Right atrium auricular region (tissue), 2 donors: Measurements from ENCODE around the gene CA5B. TPM values are rescaled to one million over a fixed set of nuclear protein-coding genes. Genes with fewer than 3 reads are reported as not detected.
"Not testable (repeated sequence)": the region's sequence is repeated elsewhere in the genome, so short reads cannot be mapped to it uniquely, and the experiment has no call there.

Experiments
- DNase-seq: peaks from one replicate; pipeline ENCODE4 v3.0.0-alpha.2; 2019; ENCODE audit warnings: low spot score
- H3K27ac ChIP-seq, 2 donors: fragments of 200-600 bp; sonication (generic); 1 replicate in 1 of 2; 2 replicates in 1 of 2; pipeline ENCODE4 v1.5.1; 2016 to 2019
- H3K27me3 ChIP-seq, 2 donors: fragments of 200-600 bp; sonication (generic); one replicate each; pipeline versions ENCODE4 v1.5.1 to v1.6.0; 2017 to 2019
- H3K36me3 ChIP-seq: fragments of 200-600 bp; sonication (generic); one replicate; pipeline ENCODE4 v1.5.1; 2016
- H3K4me1 ChIP-seq, 2 donors: fragments of 200-600 bp; sonication (generic); one replicate each; pipeline versions ENCODE4 v1.5.1 to v1.6.0; 2017 to 2019
- H3K4me3 ChIP-seq, 2 donors: fragments of 200-600 bp; sonication (generic); 1 replicate in 1 of 2; 2 replicates in 1 of 2; pipeline ENCODE4 v1.5.1; 2017 to 2019; ENCODE audit warnings: mild to moderate bottlenecking in 1 of 2, moderate library complexity in 1 of 2
- H3K9me3 ChIP-seq, 2 donors: fragments of 200-600 bp; sonication (generic); one replicate each; pipeline ENCODE4 v1.5.1; 2019
- CTCF ChIP-seq, 2 donors: fragments of 200-600 bp; sonication (generic); IDR thresholded peaks; one replicate each; pipeline ENCODE4 v1.5.1; 2019; ENCODE audit warnings: antibody characterized with exemption in 2 of 2
- total RNA-seq, 2 donors: library from RNA; depleted of rRNA; stranded (reverse); fragments of >200 nt; gene quantifications; one replicate each; pipeline ENCODE4 v1.1.0, GENCODE V29; 2016

Gene CA5B
- total RNA-seq, 2 donors from 2014 or later: 6.4 to 8.6 TPM

GRCh38 chrX:15755091-15755490, 17.0 kb downstream of the CA5B start:
- Histone ChIP-seq H3K9me3 (no peaks in the 10 kb centered on the region), H3K27ac (no peak overlapping the region), H3K4me1 (peaks cover 0 to 16% of the 10 kb centered on the region in 2 donors), H3K4me3 (no peak overlapping the region), H3K27me3 (no peaks in the 10 kb centered on the region), H3K36me3 (no peaks in the 10 kb centered on the region)
- DNase-seq: no peak
- TF ChIP-seq CTCF (IDR thresholded peaks at IDR 0.05): no peak

GRCh38 chrX:15758140-15758539, 20.1 kb downstream of the CA5B start:
- no peak for DNase-seq
- H3K27me3 ChIP-seq: no peaks in the 10 kb centered on the region
- no peaks in the 10 kb centered on the region for H3K4me1 ChIP-seq
- TF ChIP-seq CTCF (IDR thresholded peaks at IDR 0.05): no peak
- H3K27ac ChIP-seq: no peak overlapping the region
- H3K9me3 ChIP-seq: no peaks in the 10 kb centered on the region
- H3K36me3 ChIP-seq: no peaks in the 10 kb centered on the region
- no peak overlapping the region for H3K4me3 ChIP-seq

- DNase-seq, H3K4me1 ChIP-seq, H3K27ac ChIP-seq, H3K4me3 ChIP-seq, H3K9me3 ChIP-seq, H3K36me3 ChIP-seq, H3K27me3 ChIP-seq: not testable (repeated sequence)
Measured at GRCh38 chrX:15759886-15760285, 21.8 kb downstream of the CA5B start.

GRCh38 chrX:15761564-15762191, 23.6 kb downstream of the CA5B start:
- Histone ChIP-seq H3K4me1 (no peaks in the 10 kb centered on the region), H3K4me3 (no peak overlapping the region), H3K27ac (no peak overlapping the region), H3K36me3 (no peaks in the 10 kb centered on the region), H3K9me3 (no peaks in the 10 kb centered on the region), H3K27me3 (no peaks in the 10 kb centered on the region)
- peak; percentile 35 to 76 for TF ChIP-seq CTCF (IDR thresholded peaks at IDR 0.05)
- DNase-seq: no peak

GRCh38 chrX:15769300-15769954, 31.4 kb downstream of the CA5B start:
- Histone ChIP-seq H3K4me1 (no peaks in the 10 kb centered on the region), H3K9me3 (no peaks in the 10 kb centered on the region), H3K4me3 (no peak overlapping the region), H3K27ac (no peak overlapping the region), H3K27me3 (no peaks in the 10 kb centered on the region), H3K36me3 (no peaks in the 10 kb centered on the region)
- no peak for TF ChIP-seq CTCF (IDR thresholded peaks at IDR 0.05)
- DNase-seq: no peak

GRCh38 chrX:15781961-15782699, 44.1 kb downstream of the CA5B start:
- Histone ChIP-seq H3K4me3 (no peak overlapping the region), H3K27ac (no peak overlapping the region)

More at GRCh38 chrX:15781961-15782699, 44.1 kb downstream of the CA5B start:
- H3K9me3 ChIP-seq: no peaks in the 10 kb centered on the region
- H3K36me3 ChIP-seq: no peaks in the 10 kb centered on the region
- no peaks in the 10 kb centered on the region for H3K4me1 ChIP-seq
- no peak for DNase-seq
- H3K27me3 ChIP-seq: no peaks in the 10 kb centered on the region
- TF ChIP-seq CTCF (IDR thresholded peaks at IDR 0.05): no peak
